HL-60 (cell line): Measurements from ENCODE around the gene FFAR1.
A peak's percentile ranks its signal among the peaks of the same experiment; 100 is the strongest.

Source experiments
- DNase-seq, 2 experiments: peaks; one replicate each; pipeline ENCODE4 v3.0.0-alpha.2; 2010 to 2020; ENCODE audit warnings: low read depth in 1 of 2, low spot score in 1 of 2
- H3K27ac ChIP-seq: fragments of 250-450 bp; sonication (Bioruptor Pico); replicated peaks from 2 replicates; pipeline ENCODE4 v1.5.1; 2020; ENCODE audit warnings: mild to moderate bottlenecking, moderate library complexity
- H3K27me3 ChIP-seq: fragments of 250-450 bp; sonication (Bioruptor Pico); 2 replicates; pipeline ENCODE4 v1.5.1; 2021; ENCODE audit warnings: mild to moderate bottlenecking, moderate library complexity; ENCODE audit not compliant: insufficient read depth, poor library complexity, severe bottlenecking
- H3K4me3 ChIP-seq: replicated peaks from 2 replicates; pipeline ENCODE4 v1.5.1; 2011; ENCODE audit warnings: mild to moderate bottlenecking, control low read depth, low read length; ENCODE audit not compliant: insufficient read depth
- GABPA ChIP-seq: IDR thresholded peaks from 2 replicates; pipeline ENCODE4 v1.6.1; 2012; ENCODE audit warnings: low read depth
- POLR2AphosphoS5 ChIP-seq: IDR thresholded peaks from 2 replicates; pipeline ENCODE4 v1.6.1; 2012; ENCODE audit warnings: low read depth
- SPI1 ChIP-seq: IDR thresholded peaks from 2 replicates; pipeline ENCODE4 v1.6.1; 2012; ENCODE audit warnings: low read depth, mild to moderate bottlenecking, borderline replicate concordance
- TF ChIP-seq, protein P1 (sequence below): IDR thresholded peaks from 2 replicates; pipeline ENCODE4 v1.6.1; 2012; ENCODE audit warnings: low read depth; ENCODE audit not compliant: insufficient replicate concordance
- TF ChIP-seq, protein P2 (sequence below): IDR thresholded peaks from one replicate; pipeline ENCODE4 v1.5.1; 2011; ENCODE audit warnings: low read length, control low read depth, inconsistent platforms; ENCODE audit not compliant: insufficient read depth

The FFAR1 gene

GRCh38 chr19:35318679-35319448 lies 28.8 kb upstream of the FFAR1 start:
- Histone ChIP-seq H3K27ac (peak overlapping the region; percentile 20; the same call in 1 of the 2 replicates), H3K4me3 (no peak overlapping the region), H3K27me3 (no peaks in the 10 kb centered on the region)
- DNase-seq, result peak; percentile 43 to 80
- no peak for TF ChIP-seq GABPA
- TF ChIP-seq SPI1, result peak; percentile 78

- Histone ChIP-seq H3K27ac (peak overlapping the region; percentile 64), H3K27me3 (no peaks in the 10 kb centered on the region), H3K4me3 (no peak overlapping the region)
- peak in 1 of 2 experiments; percentile 61 for DNase-seq
- TF ChIP-seq POLR2AphosphoS5 (no peak), SPI1 (no peak; the same call in 1 of the 2 replicates), GABPA (no peak)
- TF ChIP-seq, protein P1, sequence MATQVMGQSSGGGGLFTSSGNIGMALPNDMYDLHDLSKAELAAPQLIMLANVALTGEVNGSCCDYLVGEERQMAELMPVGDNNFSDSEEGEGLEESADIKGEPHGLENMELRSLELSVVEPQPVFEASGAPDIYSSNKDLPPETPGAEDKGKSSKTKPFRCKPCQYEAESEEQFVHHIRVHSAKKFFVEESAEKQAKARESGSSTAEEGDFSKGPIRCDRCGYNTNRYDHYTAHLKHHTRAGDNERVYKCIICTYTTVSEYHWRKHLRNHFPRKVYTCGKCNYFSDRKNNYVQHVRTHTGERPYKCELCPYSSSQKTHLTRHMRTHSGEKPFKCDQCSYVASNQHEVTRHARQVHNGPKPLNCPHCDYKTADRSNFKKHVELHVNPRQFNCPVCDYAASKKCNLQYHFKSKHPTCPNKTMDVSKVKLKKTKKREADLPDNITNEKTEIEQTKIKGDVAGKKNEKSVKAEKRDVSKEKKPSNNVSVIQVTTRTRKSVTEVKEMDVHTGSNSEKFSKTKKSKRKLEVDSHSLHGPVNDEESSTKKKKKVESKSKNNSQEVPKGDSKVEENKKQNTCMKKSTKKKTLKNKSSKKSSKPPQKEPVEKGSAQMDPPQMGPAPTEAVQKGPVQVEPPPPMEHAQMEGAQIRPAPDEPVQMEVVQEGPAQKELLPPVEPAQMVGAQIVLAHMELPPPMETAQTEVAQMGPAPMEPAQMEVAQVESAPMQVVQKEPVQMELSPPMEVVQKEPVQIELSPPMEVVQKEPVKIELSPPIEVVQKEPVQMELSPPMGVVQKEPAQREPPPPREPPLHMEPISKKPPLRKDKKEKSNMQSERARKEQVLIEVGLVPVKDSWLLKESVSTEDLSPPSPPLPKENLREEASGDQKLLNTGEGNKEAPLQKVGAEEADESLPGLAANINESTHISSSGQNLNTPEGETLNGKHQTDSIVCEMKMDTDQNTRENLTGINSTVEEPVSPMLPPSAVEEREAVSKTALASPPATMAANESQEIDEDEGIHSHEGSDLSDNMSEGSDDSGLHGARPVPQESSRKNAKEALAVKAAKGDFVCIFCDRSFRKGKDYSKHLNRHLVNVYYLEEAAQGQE, result no peak
- TF ChIP-seq, protein P2, sequence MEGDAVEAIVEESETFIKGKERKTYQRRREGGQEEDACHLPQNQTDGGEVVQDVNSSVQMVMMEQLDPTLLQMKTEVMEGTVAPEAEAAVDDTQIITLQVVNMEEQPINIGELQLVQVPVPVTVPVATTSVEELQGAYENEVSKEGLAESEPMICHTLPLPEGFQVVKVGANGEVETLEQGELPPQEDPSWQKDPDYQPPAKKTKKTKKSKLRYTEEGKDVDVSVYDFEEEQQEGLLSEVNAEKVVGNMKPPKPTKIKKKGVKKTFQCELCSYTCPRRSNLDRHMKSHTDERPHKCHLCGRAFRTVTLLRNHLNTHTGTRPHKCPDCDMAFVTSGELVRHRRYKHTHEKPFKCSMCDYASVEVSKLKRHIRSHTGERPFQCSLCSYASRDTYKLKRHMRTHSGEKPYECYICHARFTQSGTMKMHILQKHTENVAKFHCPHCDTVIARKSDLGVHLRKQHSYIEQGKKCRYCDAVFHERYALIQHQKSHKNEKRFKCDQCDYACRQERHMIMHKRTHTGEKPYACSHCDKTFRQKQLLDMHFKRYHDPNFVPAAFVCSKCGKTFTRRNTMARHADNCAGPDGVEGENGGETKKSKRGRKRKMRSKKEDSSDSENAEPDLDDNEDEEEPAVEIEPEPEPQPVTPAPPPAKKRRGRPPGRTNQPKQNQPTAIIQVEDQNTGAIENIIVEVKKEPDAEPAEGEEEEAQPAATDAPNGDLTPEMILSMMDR, result no peak
Measured at GRCh38 chr19:35320065-35320713, 27.5 kb upstream of the FFAR1 start.

- Histone ChIP-seq H3K27ac (no peak overlapping the region), H3K27me3 (no peaks in the 10 kb centered on the region), H3K4me3 (no peak overlapping the region)
- TF ChIP-seq, protein P1, result no peak
- TF ChIP-seq POLR2AphosphoS5 (no peak), SPI1 (no peak)
- TF ChIP-seq, protein P2, result no peak
- no peak for DNase-seq
Measured at GRCh38 chr19:35321291-35321690, 26.4 kb upstream of the FFAR1 start.

DNA sequence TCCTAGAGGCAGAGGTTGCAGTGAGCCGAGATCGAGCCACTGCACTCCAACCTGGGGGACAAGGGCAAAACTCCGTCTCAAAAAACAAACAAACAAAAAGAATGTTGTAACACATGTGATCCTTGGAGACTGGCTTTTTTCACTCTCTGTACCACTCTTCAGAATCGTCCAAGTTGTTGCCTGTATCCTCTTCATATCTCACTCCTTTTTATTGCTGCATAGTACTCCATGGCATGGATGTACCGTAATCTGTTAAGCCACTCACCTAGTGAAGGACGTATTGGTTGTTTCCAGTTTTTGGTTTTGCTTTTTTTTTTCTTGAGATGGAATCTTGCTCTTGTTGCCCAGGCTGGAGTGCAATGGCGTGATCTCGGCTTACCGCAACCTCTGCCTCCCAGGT lies 25.7 kb upstream of the FFAR1 start:
- Histone ChIP-seq H3K27ac (no peak overlapping the region), H3K27me3 (no peaks in the 10 kb centered on the region), H3K4me3 (no peak overlapping the region)
- no peak for DNase-seq
- TF ChIP-seq POLR2AphosphoS5, result no peak
- TF ChIP-seq GABPA, result no peak
- no peak for TF ChIP-seq SPI1
- TF ChIP-seq, protein P1, result no peak
- TF ChIP-seq, protein P2, result no peak
